Dedifferentiated amniotic fluid mesenchymal stem cell (primary cell): Measurements from ENCODE around the gene ZMIZ1.

Source experiments
- DNase-seq: peaks from one replicate; pipeline ENCODE4 v3.0.0-alpha.2; 2016; ENCODE audit errors: extremely low spot score

The ZMIZ1 gene

GRCh38 chr10:79231908-79232307, 163.1 kb downstream of the ZMIZ1 start:
- no peak for DNase-seq

GRCh38 chr10:79232864-79233263, 164.1 kb downstream of the ZMIZ1 start:
- DNase-seq, result no peak

- no peak for DNase-seq
Observed at GRCh38 chr10:79234391-79235315, 165.9 kb downstream of the ZMIZ1 start.

- no peak for DNase-seq
Observed at GRCh38 chr10:79235765-79236432, 167.1 kb downstream of the ZMIZ1 start.

GRCh38 chr10:79236433-79236765, 167.6 kb downstream of the ZMIZ1 start:
- DNase-seq, result no peak

GRCh38 chr10:79237454-79238157, 168.8 kb downstream of the ZMIZ1 start:
- DNase-seq, result no peak

- DNase-seq, result no peak
Observed at GRCh38 chr10:79238158-79238520, 169.4 kb downstream of the ZMIZ1 start.

- DNase-seq, result no peak
Observed at GRCh38 chr10:79238606-79239005, 169.8 kb downstream of the ZMIZ1 start.

GRCh38 chr10:79239275-79239779, 170.6 kb downstream of the ZMIZ1 start:
- DNase-seq, result no peak

GRCh38 chr10:79239924-79240581, 171.3 kb downstream of the ZMIZ1 start:
- no peak for DNase-seq

- DNase-seq, result no peak
Observed at GRCh38 chr10:79241629-79241989, 172.8 kb downstream of the ZMIZ1 start.

GRCh38 chr10:79241990-79242619, 173.3 kb downstream of the ZMIZ1 start:
- peak; percentile 25 for DNase-seq

- DNase-seq, result peak; percentile 77
Observed at GRCh38 chr10:79242620-79243152, 173.9 kb downstream of the ZMIZ1 start.

GRCh38 chr10:79243181-79244067, 174.7 kb downstream of the ZMIZ1 start:
- DNase-seq, result no peak

GRCh38 chr10:79244068-79244442, 175.3 kb downstream of the ZMIZ1 start:
- no peak for DNase-seq

GRCh38 chr10:79244841-79245504, 176.2 kb downstream of the ZMIZ1 start:
- no peak for DNase-seq

GRCh38 chr10:79245539-79246208, 176.9 kb downstream of the ZMIZ1 start:
- DNase-seq, result no peak

GRCh38 chr10:79246209-79246581, 177.4 kb downstream of the ZMIZ1 start:
- no peak for DNase-seq

- no peak for DNase-seq
Observed at GRCh38 chr10:79246606-79247275, 178.0 kb downstream of the ZMIZ1 start.
